Uterus (tissue), 4 donors: Measurements from ENCODE around the gene HERC5. TPM values are rescaled to one million over a fixed set of nuclear protein-coding genes. Genes with fewer than 3 reads are reported as not detected.
A peak's percentile ranks its signal among the peaks of the same experiment; 100 is the strongest.

Experiments
- DNase-seq, 2 donors: peaks; one replicate each; pipeline ENCODE4 v3.0.0-alpha.2; 2019 to 2020
- H3K27ac ChIP-seq, 2 donors: fragments of 200-600 bp; sonication (generic); 1 replicate in 1 of 2; 2 replicates in 1 of 2; pipeline ENCODE4 v1.5.1; 2016 to 2018
- H3K27me3 ChIP-seq, 2 donors: fragments of 200-600 bp; sonication (generic); one replicate each; pipeline ENCODE4 v1.5.1; 2018 to 2019; ENCODE audit warnings: control low read depth in 1 of 2
- H3K36me3 ChIP-seq, 2 donors: fragments of 200-600 bp; sonication (generic); one replicate each; pipeline ENCODE4 v1.5.1; 2019; ENCODE audit warnings: control low read depth in 1 of 2
- H3K4me1 ChIP-seq, 2 donors: fragments of 200-600 bp; sonication (generic); one replicate each; pipeline ENCODE4 v1.5.1; 2018 to 2019; ENCODE audit warnings: control low read depth in 1 of 2
- H3K4me3 ChIP-seq, 2 donors: fragments of 200-600 bp; sonication (generic); 1 replicate in 1 of 2; 2 replicates in 1 of 2; pipeline ENCODE4 v1.5.1; 2018 to 2019; ENCODE audit warnings: mild to moderate bottlenecking in 1 of 2
- H3K9me3 ChIP-seq, 2 donors: fragments of 200-600 bp; sonication (generic); one replicate each; pipeline ENCODE4 v1.5.1; 2019; ENCODE audit warnings: control low read depth in 1 of 2
- CTCF ChIP-seq, 4 experiments: fragments of 200-600 bp in 2 of 4; fragments of 450-650 bp in 2 of 4; sonication (generic) in 2 of 4; IDR thresholded peaks; one replicate each; pipeline ENCODE4 v1.5.1; 2016 to 2019; ENCODE audit warnings: antibody characterized with exemption in 4 of 4, mild to moderate bottlenecking in 2 of 4, moderate library complexity in 1 of 4
- POLR2A ChIP-seq, 2 donors: fragments of 450-650 bp; IDR thresholded peaks; one replicate each; pipeline ENCODE4 v1.6.1; 2016; ENCODE audit warnings: antibody characterized with exemption in 2 of 2, mild to moderate bottlenecking in 1 of 2, moderate library complexity in 1 of 2
- intact Hi-C: fragments of 100-400 bp; cut with DNase I; formaldehyde crosslinking; loops from one replicate; pipeline ENCODE4 v1.15.1; 2023; ENCODE audit warnings: low total_unique reads
- total RNA-seq, 4 donors: library from RNA; depleted of rRNA in 3 of 4; stranded (reverse); fragments of >200 nt in 3 of 4; gene quantifications; one replicate each; pipeline versions ENCODE4 v1.1.0 to v1.2.4, GENCODE V29; 2014 to 2023
- donor health status: DM: yes; HTN: yes; CAD: no.

The HERC5 gene
- total RNA-seq, 4 donors from 2014 or later, result 4.3 to 23.7 (median 10.6) TPM

- H3K27me3 ChIP-seq, result no peaks in the 10 kb centered on the region
- no peaks in the 10 kb centered on the region for H3K36me3 ChIP-seq
- H3K4me1 ChIP-seq, result no peaks in the 10 kb centered on the region
- intact Hi-C loops, result no loop called here
- no peak for DNase-seq
- peak overlapping the region; percentile 93 to 96 for H3K27ac ChIP-seq
- H3K9me3 ChIP-seq, result no peaks in the 10 kb centered on the region
- H3K4me3 ChIP-seq, result no peak overlapping the region
- TF ChIP-seq CTCF (IDR thresholded peaks at IDR 0.05) (peak in 3 of 4 experiments; percentile 18 to 24 (median 23)), POLR2A (IDR thresholded peaks at IDR 0.05) (no peak)
Measured at GRCh38 chr4:88526221-88526815, 69.4 kb downstream of the HERC5 start.

GRCh38 chr4:88527787-88528186, 70.9 kb downstream of the HERC5 start:
- no peak for DNase-seq
- intact Hi-C loops, result no loop called here
- TF ChIP-seq CTCF (IDR thresholded peaks at IDR 0.05) (no peak), POLR2A (IDR thresholded peaks at IDR 0.05) (no peak)

GRCh38 chr4:88528861-88529260, 71.9 kb downstream of the HERC5 start:
- H3K27ac ChIP-seq, result no peak overlapping the region
- H3K27me3 ChIP-seq, result no peaks in the 10 kb centered on the region
- no peaks in the 10 kb centered on the region for H3K4me1 ChIP-seq
- no peak for DNase-seq
- H3K9me3 ChIP-seq, result no peaks in the 10 kb centered on the region
- H3K4me3 ChIP-seq, result no peak overlapping the region
- no peaks in the 10 kb centered on the region for H3K36me3 ChIP-seq
- TF ChIP-seq POLR2A (IDR thresholded peaks at IDR 0.05) (no peak), CTCF (IDR thresholded peaks at IDR 0.05) (peak in 1 of 4 experiments; percentile 13)
- intact Hi-C loops, result no loop called here

More at GRCh38 chr4:88527787-88528186, 70.9 kb downstream of the HERC5 start:
- no peaks in the 10 kb centered on the region for H3K9me3 ChIP-seq
- H3K36me3 ChIP-seq, result no peaks in the 10 kb centered on the region
- H3K4me1 ChIP-seq, result no peaks in the 10 kb centered on the region
- H3K4me3 ChIP-seq, result no peak overlapping the region
- no peaks in the 10 kb centered on the region for H3K27me3 ChIP-seq
- H3K27ac ChIP-seq, result no peak overlapping the region

GRCh38 chr4:88531549-88531948, 74.6 kb downstream of the HERC5 start:
- Histone ChIP-seq H3K27me3 (no peaks in the 10 kb centered on the region), H3K4me3 (no peak overlapping the region), H3K27ac (no peak overlapping the region), H3K36me3 (no peaks in the 10 kb centered on the region), H3K9me3 (no peaks in the 10 kb centered on the region), H3K4me1 (no peaks in the 10 kb centered on the region)
- DNase-seq, result no peak
- intact Hi-C loops, result no loop called here
- TF ChIP-seq CTCF (IDR thresholded peaks at IDR 0.05) (no peak), POLR2A (IDR thresholded peaks at IDR 0.05) (no peak)

GRCh38 chr4:88533088-88533790, 76.3 kb downstream of the HERC5 start:
- H3K27ac ChIP-seq, result no peak overlapping the region
- no peaks in the 10 kb centered on the region for H3K27me3 ChIP-seq
- no peak for DNase-seq
- H3K36me3 ChIP-seq, result no peaks in the 10 kb centered on the region
- H3K4me3 ChIP-seq, result no peak overlapping the region
- intact Hi-C loops, result no loop called here
- TF ChIP-seq CTCF (IDR thresholded peaks at IDR 0.05) (no peak), POLR2A (IDR thresholded peaks at IDR 0.05) (no peak)
- H3K9me3 ChIP-seq, result no peaks in the 10 kb centered on the region
- no peaks in the 10 kb centered on the region for H3K4me1 ChIP-seq
